ENCODE data around the gene WDR75.
A peak's percentile ranks its signal among the peaks of the same experiment; 100 is the strongest.
"Not testable (repeated sequence)": the region's sequence is repeated elsewhere in the genome, so short reads cannot be mapped to it uniquely, and the experiment has no call there.

Gene WDR75

GRCh38 chr2:189440947-189441708 lies at the start of gene WDR75:
WDR75 (plus strand) TSS chr2:189441474; CDS start chr2:189441493, 19 bp downstream.
- peak; percentile 94 for DNase-seq

- no peak for DNase-seq
These were observed 47.7 kb upstream of the WDR75 start for GRCh38 chr2:189393440-189394111.

GRCh38 chr2:189394525-189394924 lies 46.7 kb upstream of the WDR75 start:
- no peak for DNase-seq

DNA sequence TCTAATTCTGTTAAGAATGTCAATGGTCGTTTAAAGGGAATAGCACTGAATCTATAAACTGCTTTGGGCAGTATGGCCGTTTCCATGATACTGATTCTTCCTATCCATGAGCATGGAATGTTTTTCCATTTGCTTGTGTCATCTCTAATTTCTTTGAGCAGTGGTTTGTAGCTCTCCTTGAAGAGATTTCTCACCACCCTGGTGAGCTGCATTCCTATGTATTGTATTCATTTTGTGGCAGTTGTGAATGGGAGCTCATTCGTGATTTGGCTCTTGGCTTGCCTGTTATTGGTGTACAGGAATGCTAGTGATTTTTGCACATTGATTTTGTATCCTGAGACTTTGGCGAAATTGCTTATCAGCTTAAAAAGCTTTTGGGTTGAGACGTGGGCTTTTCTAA lies 38.3 kb upstream of the WDR75 start:
- no peak for DNase-seq

GRCh38 chr2:189406586-189407233 lies 34.6 kb upstream of the WDR75 start:
- DNase-seq = no peak

GRCh38 chr2:189407281-189408209 lies 33.7 kb upstream of the WDR75 start:
- no peak for DNase-seq

DNA sequence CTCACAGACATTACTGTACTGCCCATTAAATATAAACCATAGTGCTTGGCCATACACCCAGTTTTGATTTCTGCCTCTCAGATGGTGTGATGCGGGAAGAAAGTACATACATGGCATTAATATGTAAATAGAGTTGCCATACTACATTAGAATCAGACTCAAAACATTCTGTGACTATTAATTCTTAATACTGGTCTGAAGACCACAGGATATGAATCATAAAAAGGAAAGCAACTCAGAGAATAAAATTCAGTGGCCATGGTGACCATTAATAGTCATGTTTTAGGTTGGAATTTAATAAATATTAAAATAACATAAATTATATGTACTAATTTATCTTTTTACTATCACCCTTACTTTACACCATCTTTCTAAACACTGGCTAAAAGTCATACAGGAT lies 33.0 kb upstream of the WDR75 start:
- no peak for DNase-seq

DNA sequence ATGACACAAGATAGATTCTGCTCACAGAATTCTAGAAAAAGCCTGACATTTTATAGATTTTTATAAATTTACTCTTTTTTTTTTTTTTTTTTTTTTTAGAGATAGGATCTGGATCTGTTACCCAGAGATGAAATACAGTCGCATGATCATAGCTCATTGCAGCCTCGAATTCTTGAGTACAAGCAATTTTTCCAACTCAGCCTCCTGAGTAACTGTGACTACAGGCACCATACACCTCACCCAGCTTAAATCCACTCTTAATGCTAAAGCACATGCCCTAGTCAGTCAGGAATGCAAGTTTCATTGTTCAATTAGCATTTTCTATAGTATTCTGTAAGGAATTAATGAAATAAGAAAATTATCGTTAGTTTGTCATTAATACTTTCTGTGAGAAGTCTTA lies 32.1 kb upstream of the WDR75 start:
- no peak for DNase-seq

- DNase-seq = no peak
These were observed 31.6 kb upstream of the WDR75 start for GRCh38 chr2:189409647-189410046.

DNA sequence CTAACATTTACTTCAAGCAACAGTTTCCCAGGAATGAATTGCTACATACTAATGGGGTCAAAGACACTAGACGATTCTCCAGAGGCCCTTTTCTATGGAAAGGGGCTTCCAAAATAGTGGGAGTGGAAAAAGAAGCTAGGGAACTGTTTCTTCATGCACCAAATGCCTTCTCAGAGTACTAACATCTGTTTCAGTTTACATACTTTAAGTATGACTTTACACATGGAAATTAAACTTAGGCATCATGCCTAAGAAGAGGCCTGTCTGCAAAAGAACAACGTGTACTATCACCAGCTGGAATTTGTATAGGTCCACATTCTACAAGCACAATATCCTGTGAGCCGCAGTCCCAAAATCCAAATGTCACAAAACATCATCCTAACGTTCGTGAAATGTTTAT lies 29.4 kb upstream of the WDR75 start:
- no peak for DNase-seq

DNA sequence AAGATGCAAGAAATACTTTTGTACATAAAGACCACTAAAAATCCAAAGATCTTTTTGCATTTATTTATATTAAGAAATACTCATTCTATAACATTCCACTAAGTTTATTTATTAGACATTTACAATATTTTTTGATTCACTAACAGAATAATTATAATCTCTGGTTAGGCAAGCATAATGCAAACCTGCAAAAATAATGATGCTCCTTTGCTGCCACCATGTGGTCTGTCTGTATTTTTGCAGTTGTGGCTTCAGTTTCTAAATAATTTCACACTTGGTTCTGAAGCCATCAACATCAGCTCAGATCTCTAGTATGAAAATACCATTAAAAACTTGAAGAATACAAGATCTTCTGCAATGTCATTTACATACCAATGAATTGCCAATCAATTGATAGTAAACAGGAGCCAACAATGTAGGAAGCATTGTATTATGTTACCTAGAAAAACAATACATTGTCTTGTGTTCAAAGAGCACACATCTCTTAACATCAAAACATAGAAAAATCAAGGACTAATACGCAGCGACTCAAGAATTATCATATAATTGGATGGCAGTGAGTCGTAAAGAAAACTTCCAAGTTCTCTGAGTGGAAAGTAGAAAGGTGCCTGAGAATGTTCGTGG lies 28.8 kb upstream of the WDR75 start:
- DNase-seq = peak; percentile 62

- no peak for DNase-seq
These were observed 28.0 kb upstream of the WDR75 start for GRCh38 chr2:189413249-189413648.

DNA sequence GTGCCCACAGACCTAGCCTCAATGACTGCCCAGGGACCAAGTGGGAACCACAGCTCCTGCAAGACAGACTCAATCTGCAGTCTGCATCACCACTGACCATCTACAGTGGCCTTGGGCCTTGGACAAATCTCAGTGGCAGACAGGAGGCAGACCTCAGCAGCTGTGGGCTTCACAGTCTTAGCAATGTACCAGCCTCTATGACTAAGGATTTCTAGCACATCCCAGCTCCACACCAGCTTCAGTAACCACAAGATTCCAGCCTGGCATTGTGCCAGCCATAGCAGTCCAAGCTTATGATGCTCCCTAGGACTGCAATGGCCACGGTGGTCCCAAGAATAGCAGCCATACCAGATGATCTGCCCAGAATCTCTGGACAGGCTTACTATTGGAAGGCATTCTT lies 19.6 kb upstream of the WDR75 start:
- DNase-seq = no peak

DNA sequence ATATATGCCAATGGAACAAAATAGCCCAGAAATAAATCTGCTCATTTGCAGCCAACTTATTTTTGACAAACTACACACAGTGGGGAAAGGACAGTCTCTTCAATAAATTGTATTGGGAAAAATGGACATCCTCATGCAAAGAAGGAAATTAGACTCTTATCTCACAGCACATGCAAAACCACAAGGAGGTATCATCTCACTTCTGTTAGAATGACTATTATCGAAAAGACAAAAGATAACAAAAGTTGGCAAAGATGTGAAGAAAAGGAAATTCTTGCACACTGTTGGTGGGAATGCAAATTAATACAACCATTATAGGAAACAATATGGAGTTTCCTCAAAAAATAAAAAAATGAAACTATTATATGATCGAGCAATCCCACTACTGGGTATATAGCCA lies 16.3 kb upstream of the WDR75 start:
- no peak for DNase-seq

- no peak for DNase-seq
These were observed 15.6 kb upstream of the WDR75 start for GRCh38 chr2:189425676-189426075.

DNA sequence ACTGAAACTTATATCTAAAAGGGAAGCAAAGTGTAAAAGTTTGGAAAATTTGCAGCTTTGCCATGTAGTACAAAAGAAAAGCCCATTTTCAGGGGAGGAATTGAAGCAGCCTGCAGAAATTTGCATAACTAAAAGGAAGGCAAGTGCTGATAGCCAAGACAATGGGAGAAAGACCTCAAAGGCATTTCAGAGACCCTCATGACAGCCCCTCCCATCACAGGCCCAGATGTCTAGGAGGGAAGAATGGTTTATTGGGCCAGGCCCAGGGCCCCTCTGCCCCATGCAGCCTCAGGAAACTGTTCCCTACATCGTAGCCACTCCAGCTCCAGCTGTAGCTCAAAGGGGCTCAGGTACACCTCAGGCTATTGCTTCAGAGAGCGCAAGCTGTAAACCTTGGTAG lies 14.4 kb upstream of the WDR75 start:
- no peak for DNase-seq

DNA sequence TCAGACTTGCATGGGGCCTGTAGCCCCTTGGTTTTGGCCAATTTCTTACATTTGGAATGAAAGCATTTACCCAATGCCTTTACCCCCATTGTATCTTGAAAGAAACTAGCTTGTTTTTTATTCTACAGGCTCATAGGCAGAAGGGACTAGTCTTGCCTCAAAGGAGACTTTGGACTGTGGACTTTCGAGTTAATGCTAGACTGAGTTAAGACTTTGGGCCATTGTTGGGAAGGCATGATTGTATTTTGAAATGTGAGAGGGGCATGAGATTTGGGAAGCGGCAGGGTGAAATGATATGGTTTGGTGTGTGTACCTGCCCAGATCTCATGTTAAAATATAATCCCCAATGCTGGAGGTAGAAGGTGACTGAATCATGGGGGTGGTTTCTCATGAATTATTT lies 13.4 kb upstream of the WDR75 start:
- DNase-seq = no peak

GRCh38 chr2:189430448-189430847 lies 10.8 kb upstream of the WDR75 start:
- DNase-seq = not testable (repeated sequence)

DNA sequence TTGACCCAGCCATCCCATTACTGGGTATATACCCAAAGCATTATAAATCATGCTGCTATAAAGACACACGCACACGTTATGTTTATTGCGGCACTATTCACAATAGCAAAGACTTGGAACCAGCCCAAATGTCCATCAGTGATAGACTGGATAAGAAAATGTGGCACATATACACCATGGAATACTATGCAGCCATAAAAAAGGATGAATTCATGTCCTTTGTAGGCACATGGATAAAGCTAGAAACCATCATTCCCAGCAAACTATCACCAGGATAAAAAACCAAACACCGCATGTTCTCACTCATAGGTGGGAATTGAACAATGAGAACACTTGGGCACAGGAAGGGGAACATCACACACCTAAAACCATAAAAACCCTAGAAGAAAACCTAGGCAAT lies 5.5 kb upstream of the WDR75 start:
- not testable (repeated sequence) for DNase-seq

- no peak for DNase-seq
These were observed 3.3 kb upstream of the WDR75 start for GRCh38 chr2:189437926-189438325.

- DNase-seq = no peak
These were observed 1.9 kb upstream of the WDR75 start for GRCh38 chr2:189439342-189439741.

DNA sequence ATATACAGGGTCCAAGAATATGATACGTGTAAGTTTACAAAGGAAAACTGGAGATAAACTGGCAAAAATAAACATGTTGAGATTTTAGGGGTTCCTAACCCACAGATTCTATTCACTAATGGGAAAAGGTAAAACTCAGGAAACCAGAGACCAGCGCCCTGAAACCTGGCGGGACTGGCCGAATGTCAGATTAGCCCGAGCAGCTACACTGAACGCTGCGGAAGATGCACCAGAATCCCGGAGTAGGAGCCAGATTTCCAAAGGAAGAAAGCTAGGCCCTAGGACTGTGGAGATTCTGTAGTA lies 679 bp upstream of the WDR75 start:
- no peak for DNase-seq

- DNase-seq = no peak
These were observed 418 bp downstream of the WDR75 start for GRCh38 chr2:189441709-189442074.
